Neural crest cell (in vitro differentiated cells): ENCODE measurements around the gene PTH1R. TPM values are rescaled to one million over a fixed set of nuclear protein-coding genes. Genes with fewer than 3 reads are reported as not detected.

Source experiments
- DNase-seq: peaks from one replicate; pipeline ENCODE4 v3.0.0; 2021; ENCODE audit warnings: low read depth, mixed read lengths, low spot score
- H3K27ac Mint-ChIP-seq: one replicate; pipeline ENCODE4 v1.8.0; 2021; ENCODE audit warnings: mild to moderate bottlenecking, mixed read lengths; ENCODE audit not compliant: unreplicated experiment
- H3K27me3 Mint-ChIP-seq: 2 replicates; pipeline ENCODE4 v1.8.0; 2021; ENCODE audit warnings: low read depth, mild to moderate bottlenecking, mixed read lengths
- H3K36me3 Mint-ChIP-seq: 2 replicates; pipeline ENCODE4 v1.8.0; 2021; ENCODE audit warnings: low read depth, mild to moderate bottlenecking, mixed read lengths
- H3K4me1 Mint-ChIP-seq: 2 replicates; pipeline ENCODE4 v1.8.0; 2021; ENCODE audit warnings: mixed read lengths
- H3K4me3 Mint-ChIP-seq: one replicate; pipeline ENCODE4 v1.8.0; 2021; ENCODE audit warnings: mild to moderate bottlenecking, mixed read lengths
- H3K9me3 Mint-ChIP-seq: 2 replicates; pipeline ENCODE4 v1.8.0; 2021; ENCODE audit warnings: mixed read lengths
- CTCF ChIP-seq: fragments of 200-600 bp; sonication (generic); conservative IDR thresholded peaks from 2 replicates; pipeline ENCODE4 v1.5.0; 2021; ENCODE audit warnings: antibody characterized with exemption, mild to moderate bottlenecking
- total RNA-seq: library from RNA; stranded (reverse); gene quantifications from 2 replicates; pipeline ENCODE4 v1.2.1, GENCODE V29; 2021

PTH1R gene
- total RNA-seq, 1 donor from 2014 or later = 0.14 TPM

- Mint-ChIP-seq H3K36me3 (peaks cover 8% of the 10 kb centered on the region), H3K4me3 (no peak overlapping the region), H3K27me3 (no peaks in the 10 kb centered on the region), H3K9me3 (no peaks in the 10 kb centered on the region), H3K4me1 (peaks cover 15% of the 10 kb centered on the region), H3K27ac (peak overlapping the region; percentile 44)
- no peak for TF ChIP-seq CTCF
- no peak for DNase-seq
These were observed 65.1 kb downstream of the PTH1R start for GRCh38 chr3:46942481-46943236.

GRCh38 chr3:46943237-46944187, 66.0 kb downstream of the PTH1R start:
- no peak overlapping the region for H3K27ac Mint-ChIP-seq
- TF ChIP-seq CTCF = no peak
- no peak overlapping the region for H3K4me3 Mint-ChIP-seq
- no peaks in the 10 kb centered on the region for H3K9me3 Mint-ChIP-seq
- no peak for DNase-seq
- H3K36me3 Mint-ChIP-seq = peaks cover 8% of the 10 kb centered on the region
- H3K4me1 Mint-ChIP-seq = peaks cover 19% of the 10 kb centered on the region
- no peaks in the 10 kb centered on the region for H3K27me3 Mint-ChIP-seq

DNA sequence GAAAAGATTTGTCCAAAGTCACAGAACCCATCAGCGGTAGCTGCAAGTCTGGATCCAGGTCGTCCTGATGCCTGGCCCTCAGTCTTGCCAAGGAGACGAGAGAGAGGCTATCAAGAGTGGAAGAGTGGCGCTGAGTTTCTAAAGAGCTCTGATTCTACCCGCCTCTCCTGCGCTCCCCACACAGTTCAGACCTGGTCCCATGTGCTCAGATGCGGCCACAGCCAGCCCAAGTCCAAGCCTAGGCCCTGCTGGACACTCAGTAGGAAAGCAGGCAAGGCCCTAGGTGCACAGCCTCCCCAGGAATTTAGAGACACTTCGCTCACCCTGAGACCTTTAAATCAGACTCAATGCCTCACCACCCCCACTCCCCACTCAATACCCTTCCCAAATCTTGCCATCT, 66.7 kb downstream of the PTH1R start:
- peaks cover 8% of the 10 kb centered on the region for H3K36me3 Mint-ChIP-seq
- no peaks in the 10 kb centered on the region for H3K9me3 Mint-ChIP-seq
- no peak overlapping the region for H3K4me3 Mint-ChIP-seq
- DNase-seq = no peak
- H3K4me1 Mint-ChIP-seq = peaks cover 25% of the 10 kb centered on the region
- peak overlapping the region; percentile 79 for H3K27ac Mint-ChIP-seq
- no peak for TF ChIP-seq CTCF
- H3K27me3 Mint-ChIP-seq = no peaks in the 10 kb centered on the region

DNA sequence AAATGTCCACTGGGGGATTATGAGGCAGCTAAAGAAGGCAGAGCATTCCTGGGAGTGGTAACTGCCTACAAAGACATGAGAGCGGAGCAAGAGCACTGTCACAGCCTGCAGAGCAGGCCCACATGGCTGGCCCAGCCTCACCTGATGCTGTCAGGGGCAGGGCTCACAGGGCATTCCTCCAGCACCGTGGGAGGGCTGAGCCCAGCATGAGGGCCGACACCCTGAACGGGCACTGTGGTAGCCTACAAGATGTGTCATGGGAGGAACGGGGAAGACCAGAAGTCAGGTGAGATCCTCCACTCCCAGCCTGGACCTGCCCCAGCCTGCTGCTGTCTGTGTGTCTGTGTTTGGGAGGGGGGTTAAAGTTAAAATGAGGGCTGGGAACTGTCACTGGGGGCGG, 68.9 kb downstream of the PTH1R start:
- no peak overlapping the region for H3K4me3 Mint-ChIP-seq
- no peak for TF ChIP-seq CTCF
- no peak for DNase-seq
- H3K4me1 Mint-ChIP-seq = peaks cover 31% of the 10 kb centered on the region
- H3K9me3 Mint-ChIP-seq = no peaks in the 10 kb centered on the region
- peaks cover 8% of the 10 kb centered on the region for H3K36me3 Mint-ChIP-seq
- peak overlapping the region; percentile 68 for H3K27ac Mint-ChIP-seq
- no peaks in the 10 kb centered on the region for H3K27me3 Mint-ChIP-seq

DNA sequence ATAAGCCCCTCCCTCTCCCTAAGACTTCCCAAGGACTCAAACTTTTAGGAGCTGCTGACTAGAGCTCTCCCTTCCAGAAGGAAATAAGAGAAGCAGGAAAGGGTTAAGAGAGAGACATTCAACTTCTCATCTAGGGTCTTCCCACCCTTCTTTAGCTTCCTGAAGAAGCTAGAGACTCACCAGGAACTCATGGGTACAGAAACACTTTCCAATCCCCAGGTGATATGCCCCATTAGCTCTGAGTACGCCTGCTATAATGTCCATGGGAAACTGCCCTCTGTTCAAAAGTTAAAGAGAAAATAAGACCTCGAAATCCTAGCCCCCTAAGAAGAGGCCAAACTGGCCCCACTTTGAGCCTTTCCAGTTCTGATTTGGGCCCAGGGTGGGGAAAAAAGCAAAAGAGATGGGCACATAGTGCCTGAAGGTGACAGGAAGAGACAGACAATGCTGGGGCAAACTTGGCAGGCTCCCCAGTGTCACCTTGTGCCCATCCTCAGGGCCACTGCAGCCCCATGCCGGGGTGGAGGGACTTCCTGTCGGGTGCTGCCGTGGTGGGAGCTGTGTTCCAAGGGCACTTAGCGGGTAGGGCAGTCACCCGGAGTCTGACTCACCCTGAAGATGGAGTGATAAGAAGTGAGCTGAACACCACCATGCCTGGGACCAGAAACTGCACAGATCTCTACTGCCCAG, 69.5 kb downstream of the PTH1R start:
- Mint-ChIP-seq H3K9me3 (no peaks in the 10 kb centered on the region), H3K27me3 (no peaks in the 10 kb centered on the region), H3K27ac (no peak overlapping the region), H3K4me1 (peaks cover 31% of the 10 kb centered on the region), H3K4me3 (no peak overlapping the region), H3K36me3 (peaks cover 8% of the 10 kb centered on the region)
- no peak for TF ChIP-seq CTCF
- DNase-seq = no peak
